GM12878 (cell line): Measurements from ENCODE around the gene MAGI2. TPM values are rescaled to one million over a fixed set of nuclear protein-coding genes. Genes with fewer than 3 reads are reported as not detected.

Source experiments
- ATAC-seq: fragments of 200-7000 bp; cut with Tn5 transposase; 3 replicates; pipeline ENCODE4 v1.9.1; 2020; ENCODE audit warnings: mild to moderate bottlenecking, moderate library complexity
- BruUV-seq: library from RNA; stranded (reverse); fragments of 400-500 nt; replicated peaks from 2 replicates; lab custom pipeline; 2021; lab: Mats Ljungman, UMichigan
- CTCF ChIA-PET: fragments of 300-600 bp; sonication (Branson Sonifier 250); formaldehyde crosslinking; extraction: SDS; loops from one replicate; lab custom pipeline; 2021; ENCODE audit warnings: inconsistent platforms; lab: Yijun Ruan, JAX
- POLR2A ChIA-PET: fragments of 350-600 bp; formaldehyde crosslinking; extraction: SDS; loops from one replicate; lab custom pipeline; 2021; ENCODE audit warnings: inconsistent platforms; lab: Charles Lee
- RAD21 ChIA-PET: fragments of 300-600 bp; sonication (Branson Sonifier 250); formaldehyde crosslinking; loops from one replicate; lab custom pipeline; 2023; ENCODE audit warnings: antibody characterized with exemption; ENCODE audit not compliant: unreplicated experiment; lab: Charles Lee
- SMC1A ChIA-PET: fragments of 300-600 bp; sonication (Branson Sonifier 250); formaldehyde crosslinking; loops from one replicate; lab custom pipeline; 2023; ENCODE audit not compliant: unreplicated experiment, uncharacterized antibody; lab: Charles Lee
- DNase-seq: peaks from one replicate; pipeline ENCODE4 v3.0.0-alpha.2; 2011; ENCODE audit warnings: low read depth, low spot score
- FAIRE-seq: peaks from 3 replicates; lab custom pipeline; 2011; peaks lifted over from hg19 to GRCh38; lab: Jason Lieb, UNC
- H2AFZ ChIP-seq: 2 replicates; pipeline ENCODE4 v1.6.0; 2011; ENCODE audit warnings: low read depth, low read length, control low read depth; ENCODE audit not compliant: control insufficient read depth
- H3K27ac ChIP-seq: 2 replicates; pipeline ENCODE4 v1.5.1; 2011; ENCODE audit warnings: control low read depth; ENCODE audit not compliant: control insufficient read depth, insufficient read depth
- H3K27me3 ChIP-seq, 2 experiments: replicated peaks in 1 of 2; 2 replicates each; pipeline versions ENCODE4 v1.6.0 to v1.6.1; 2011; ENCODE audit warnings: low read length in 1 of 2; ENCODE audit not compliant: control insufficient read depth in 2 of 2, insufficient read depth in 2 of 2
- H3K36me3 ChIP-seq, 2 experiments: 2 replicates each; pipeline ENCODE4 v1.5.1; 2011; ENCODE audit warnings: low read length in 1 of 2; ENCODE audit not compliant: control insufficient read depth in 2 of 2, insufficient read depth in 2 of 2
- H3K4me1 ChIP-seq: 2 replicates; pipeline ENCODE4 v1.6.1; 2011; ENCODE audit warnings: mild to moderate bottlenecking, low read length, moderate library complexity, mixed read lengths; ENCODE audit not compliant: control insufficient read depth, insufficient read depth
- H3K4me2 ChIP-seq: 2 replicates; pipeline ENCODE4 v1.6.0; 2011; ENCODE audit warnings: control low read depth; ENCODE audit not compliant: control insufficient read depth, insufficient read depth
- H3K4me3 ChIP-seq: fragments of 200-600 bp; sonication (generic); 2 replicates; pipeline ENCODE4 v1.5.1; 2016
- H3K79me2 ChIP-seq: 2 replicates; pipeline ENCODE4 v1.6.0; 2011; ENCODE audit warnings: low read length; ENCODE audit not compliant: control insufficient read depth, insufficient read depth
- H3K9ac ChIP-seq: 2 replicates; pipeline ENCODE4 v1.8.0; 2011; ENCODE audit warnings: low read length, control low read depth, mixed read lengths; ENCODE audit not compliant: control insufficient read depth, insufficient read depth
- H3K9me3 ChIP-seq: replicated peaks from 3 replicates; pipeline ENCODE4 v1.5.1; 2011; ENCODE audit warnings: mild to moderate bottlenecking, low read length; ENCODE audit not compliant: control insufficient read depth, insufficient read depth
- H4K20me1 ChIP-seq: 2 replicates; pipeline ENCODE4 v1.6.0; 2011; ENCODE audit not compliant: control insufficient read depth, insufficient read depth
- CHD1 ChIP-seq: IDR thresholded peaks from 2 replicates; pipeline ENCODE4 v1.6.1; 2012; ENCODE audit warnings: low read depth, low read length, improper control_type of control experiment
- CHD4 ChIP-seq: fragments of 200-600 bp; sonication (generic); IDR thresholded peaks from 2 replicates; pipeline ENCODE4 v1.6.1; 2016; ENCODE audit warnings: mild to moderate bottlenecking
- RAD21 ChIP-seq: IDR thresholded peaks from 2 replicates; pipeline ENCODE4 v1.6.1; 2011; ENCODE audit warnings: mild to moderate bottlenecking, low read depth, low read length, moderate library complexity; ENCODE audit not compliant: insufficient read depth
- RBBP5 ChIP-seq: fragments of 200-600 bp; sonication (generic); conservative IDR thresholded peaks from 2 replicates; pipeline ENCODE4 v1.6.1; 2016
- SIX5 ChIP-seq: IDR thresholded peaks from 2 replicates; pipeline ENCODE4 v1.6.1; 2011; ENCODE audit warnings: mild to moderate bottlenecking, low read depth, low read length, moderate library complexity; ENCODE audit not compliant: severe bottlenecking
- WGBS: methylation state at CpG from one replicate; pipeline ENCODE4 v1.1.6; 2016; ENCODE audit warnings: low lambda C conversion rate; ENCODE audit not compliant: insufficient replicate concordance, insufficient coverage; ENCODE audit errors: missing lambda C conversion rate; 5-methylcytosine and 5-hydroxymethylcytosine counted together
- in situ Hi-C: fragments of 300-500 bp; cut with MboI; formaldehyde crosslinking; loops from 9 replicates; pipeline ENCODE4 v1.14.3; 2018; ENCODE audit warnings: mixed read lengths
- intact Hi-C: fragments of 100-400 bp; cut with micrococcal nuclease; formaldehyde crosslinking; loops from one replicate; pipeline ENCODE4 v1.14.2; 2022; ENCODE audit not compliant: unreplicated experiment
- polyA plus RNA-seq, 11 experiments: library from polyadenylated mRNA; depleted of rRNA in 4 of 11; unstranded in 6 of 11; stranded (reverse) in 5 of 11; fragments of >200 nt; fragmentation: Nextera tagmentation in 4 of 11; fragmentation: Illumina TruSeq in 1 of 11; extraction: Ambion mirVana in 4 of 11; extraction: Trizol in 1 of 11; gene quantifications; 1 replicate in 1 of 11; 2 replicates in 10 of 11; pipeline versions ENCODE4 v1.2.1 to v1.2.3, GENCODE V29; 2011 to 2016; ENCODE audit warnings: inconsistent platforms in 2 of 11, missing spikeins in 2 of 11, low read depth in 1 of 11
- total RNA-seq, 4 experiments: library from RNA; depleted of rRNA in 3 of 4; stranded (reverse); fragments of >200 nt in 3 of 4; fragmentation: Illumina TruSeq in 1 of 4; extraction: Trizol in 1 of 4; gene quantifications; 2 replicates each; pipeline versions ENCODE4 v1.2.1 to v1.2.3, GENCODE V29; 2013 to 2021
- TF ChIP-seq, protein P1 (sequence below): fragments of 150-350 bp; IDR thresholded peaks from 2 replicates; pipeline ENCODE4 v1.6.1; 2014; ENCODE audit warnings: mild to moderate bottlenecking, low read depth, low read length
- TF ChIP-seq, protein P2 (sequence below): fragments of 450-650 bp; formaldehyde crosslinking; IDR thresholded peaks from 2 replicates; pipeline ENCODE4 v1.4.0; 2020; ENCODE audit warnings: mild to moderate bottlenecking, moderate library complexity
- TF ChIP-seq, protein P3 (sequence below): fragments of 450-650 bp; IDR thresholded peaks from 2 replicates; pipeline ENCODE4 v1.6.1; 2014; ENCODE audit warnings: mild to moderate bottlenecking
- TF ChIP-seq, protein P4 (sequence below): fragments of 450-650 bp; IDR thresholded peaks from 2 replicates; pipeline ENCODE4 v1.6.1; 2016; ENCODE audit warnings: mild to moderate bottlenecking

The MAGI2 gene
- total and polyA plus RNA-seq, 10 of the 15 experiments (the other 5 are each of a cell fraction or from before 2014, with no cell fraction given) = 0.01 to 0.31 (median 0.05) TPM; not detected in 2

DNA sequence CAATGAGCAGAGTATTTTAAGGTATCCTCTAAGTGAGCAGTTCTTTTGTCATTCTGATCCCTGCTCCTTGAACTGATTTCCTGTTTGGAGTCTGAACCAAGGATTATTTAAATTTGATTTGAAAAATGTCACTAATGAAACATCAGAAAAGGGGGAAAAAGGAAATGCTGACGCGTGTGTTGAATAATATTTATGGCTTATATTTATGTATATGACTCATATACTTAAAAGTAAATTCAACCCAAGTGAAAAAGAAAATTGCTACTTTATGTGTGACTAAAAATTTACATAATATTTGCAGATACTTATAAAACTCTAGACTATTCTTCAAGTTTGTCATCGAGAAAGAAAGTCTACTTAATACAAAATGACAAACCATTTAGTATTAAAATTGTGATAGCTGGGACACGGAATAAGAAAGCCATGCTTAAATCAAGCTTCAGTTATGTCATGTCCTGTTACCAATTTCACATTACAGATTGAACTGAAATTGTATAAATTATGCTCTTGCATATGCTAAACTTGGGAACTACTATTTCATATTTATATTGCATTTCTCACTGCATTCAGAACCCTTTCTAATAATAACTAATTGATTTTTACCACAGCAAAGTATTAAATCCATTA lies 649.9 kb downstream of the MAGI2 start:
- Histone ChIP-seq H2AFZ (no peak overlapping the region), H3K27me3 (no peaks in the 10 kb centered on the region), H3K9me3 (no peaks in the 10 kb centered on the region), H3K9ac (no peak overlapping the region), H3K4me2 (no peak overlapping the region), H3K27ac (no peak overlapping the region), H3K4me3 (no peak overlapping the region), H3K4me1 (no peaks in the 10 kb centered on the region), H3K36me3 (no peaks in the 10 kb centered on the region), H3K79me2 (no peaks in the 10 kb centered on the region), H4K20me1 (no peaks in the 10 kb centered on the region)
- TF ChIP-seq, protein P1, sequence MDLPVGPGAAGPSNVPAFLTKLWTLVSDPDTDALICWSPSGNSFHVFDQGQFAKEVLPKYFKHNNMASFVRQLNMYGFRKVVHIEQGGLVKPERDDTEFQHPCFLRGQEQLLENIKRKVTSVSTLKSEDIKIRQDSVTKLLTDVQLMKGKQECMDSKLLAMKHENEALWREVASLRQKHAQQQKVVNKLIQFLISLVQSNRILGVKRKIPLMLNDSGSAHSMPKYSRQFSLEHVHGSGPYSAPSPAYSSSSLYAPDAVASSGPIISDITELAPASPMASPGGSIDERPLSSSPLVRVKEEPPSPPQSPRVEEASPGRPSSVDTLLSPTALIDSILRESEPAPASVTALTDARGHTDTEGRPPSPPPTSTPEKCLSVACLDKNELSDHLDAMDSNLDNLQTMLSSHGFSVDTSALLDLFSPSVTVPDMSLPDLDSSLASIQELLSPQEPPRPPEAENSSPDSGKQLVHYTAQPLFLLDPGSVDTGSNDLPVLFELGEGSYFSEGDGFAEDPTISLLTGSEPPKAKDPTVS = no peak
- TF ChIP-seq CHD1 (no peak), RBBP5 (no peak), CHD4 (no peak), RAD21 (no peak), SIX5 (no peak)
- TF ChIP-seq, protein P2, sequence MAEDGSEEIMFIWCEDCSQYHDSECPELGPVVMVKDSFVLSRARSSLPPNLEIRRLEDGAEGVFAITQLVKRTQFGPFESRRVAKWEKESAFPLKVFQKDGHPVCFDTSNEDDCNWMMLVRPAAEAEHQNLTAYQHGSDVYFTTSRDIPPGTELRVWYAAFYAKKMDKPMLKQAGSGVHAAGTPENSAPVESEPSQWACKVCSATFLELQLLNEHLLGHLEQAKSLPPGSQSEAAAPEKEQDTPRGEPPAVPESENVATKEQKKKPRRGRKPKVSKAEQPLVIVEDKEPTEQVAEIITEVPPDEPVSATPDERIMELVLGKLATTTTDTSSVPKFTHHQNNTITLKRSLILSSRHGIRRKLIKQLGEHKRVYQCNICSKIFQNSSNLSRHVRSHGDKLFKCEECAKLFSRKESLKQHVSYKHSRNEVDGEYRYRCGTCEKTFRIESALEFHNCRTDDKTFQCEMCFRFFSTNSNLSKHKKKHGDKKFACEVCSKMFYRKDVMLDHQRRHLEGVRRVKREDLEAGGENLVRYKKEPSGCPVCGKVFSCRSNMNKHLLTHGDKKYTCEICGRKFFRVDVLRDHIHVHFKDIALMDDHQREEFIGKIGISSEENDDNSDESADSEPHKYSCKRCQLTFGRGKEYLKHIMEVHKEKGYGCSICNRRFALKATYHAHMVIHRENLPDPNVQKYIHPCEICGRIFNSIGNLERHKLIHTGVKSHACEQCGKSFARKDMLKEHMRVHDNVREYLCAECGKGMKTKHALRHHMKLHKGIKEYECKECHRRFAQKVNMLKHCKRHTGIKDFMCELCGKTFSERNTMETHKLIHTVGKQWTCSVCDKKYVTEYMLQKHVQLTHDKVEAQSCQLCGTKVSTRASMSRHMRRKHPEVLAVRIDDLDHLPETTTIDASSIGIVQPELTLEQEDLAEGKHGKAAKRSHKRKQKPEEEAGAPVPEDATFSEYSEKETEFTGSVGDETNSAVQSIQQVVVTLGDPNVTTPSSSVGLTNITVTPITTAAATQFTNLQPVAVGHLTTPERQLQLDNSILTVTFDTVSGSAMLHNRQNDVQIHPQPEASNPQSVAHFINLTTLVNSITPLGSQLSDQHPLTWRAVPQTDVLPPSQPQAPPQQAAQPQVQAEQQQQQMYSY = no peak
- TF ChIP-seq, protein P3, sequence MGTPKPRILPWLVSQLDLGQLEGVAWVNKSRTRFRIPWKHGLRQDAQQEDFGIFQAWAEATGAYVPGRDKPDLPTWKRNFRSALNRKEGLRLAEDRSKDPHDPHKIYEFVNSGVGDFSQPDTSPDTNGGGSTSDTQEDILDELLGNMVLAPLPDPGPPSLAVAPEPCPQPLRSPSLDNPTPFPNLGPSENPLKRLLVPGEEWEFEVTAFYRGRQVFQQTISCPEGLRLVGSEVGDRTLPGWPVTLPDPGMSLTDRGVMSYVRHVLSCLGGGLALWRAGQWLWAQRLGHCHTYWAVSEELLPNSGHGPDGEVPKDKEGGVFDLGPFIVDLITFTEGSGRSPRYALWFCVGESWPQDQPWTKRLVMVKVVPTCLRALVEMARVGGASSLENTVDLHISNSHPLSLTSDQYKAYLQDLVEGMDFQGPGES = no peak
- TF ChIP-seq, protein P4, sequence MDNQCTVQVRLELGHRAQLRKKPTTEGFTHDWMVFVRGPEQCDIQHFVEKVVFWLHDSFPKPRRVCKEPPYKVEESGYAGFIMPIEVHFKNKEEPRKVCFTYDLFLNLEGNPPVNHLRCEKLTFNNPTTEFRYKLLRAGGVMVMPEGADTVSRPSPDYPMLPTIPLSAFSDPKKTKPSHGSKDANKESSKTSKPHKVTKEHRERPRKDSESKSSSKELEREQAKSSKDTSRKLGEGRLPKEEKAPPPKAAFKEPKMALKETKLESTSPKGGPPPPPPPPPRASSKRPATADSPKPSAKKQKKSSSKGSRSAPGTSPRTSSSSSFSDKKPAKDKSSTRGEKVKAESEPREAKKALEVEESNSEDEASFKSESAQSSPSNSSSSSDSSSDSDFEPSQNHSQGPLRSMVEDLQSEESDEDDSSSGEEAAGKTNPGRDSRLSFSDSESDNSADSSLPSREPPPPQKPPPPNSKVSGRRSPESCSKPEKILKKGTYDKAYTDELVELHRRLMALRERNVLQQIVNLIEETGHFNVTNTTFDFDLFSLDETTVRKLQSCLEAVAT = no peak
- ATAC-seq = no peak
- no peak for DNase-seq
- no TSS peak for BruUV-seq
- POLR2A ChIA-PET = no interaction called here
- SMC1A ChIA-PET = no interaction called here
- in situ Hi-C loops (no loop called here), intact Hi-C loops (no loop called here)
- CTCF ChIA-PET = no interaction called here
- no peak for FAIRE-seq
- 49% methylated on average over 4 of the region's 4 CpGs for WGBS
- RAD21 ChIA-PET = no interaction called here
